Sigmoid colon (tissue), 7 donors: ENCODE data around the gene CABP4. TPM values are rescaled to one million over a fixed set of nuclear protein-coding genes. Genes with fewer than 3 reads are reported as not detected.
"Not testable (repeated sequence)": the region's sequence is repeated elsewhere in the genome, so short reads cannot be mapped to it uniquely, and the experiment has no call there.

Experiments
- DNase-seq: peaks from one replicate; pipeline ENCODE4 v3.0.0-alpha.2; 2019
- H3K27ac ChIP-seq, 4 donors: fragments of 200-600 bp; sonication (generic); one replicate each; pipeline ENCODE4 v1.5.1; 2016 to 2019; ENCODE audit warnings: mild to moderate bottlenecking in 1 of 4
- H3K27me3 ChIP-seq, 3 donors: fragments of 200-600 bp; sonication (generic); one replicate each; pipeline ENCODE4 v1.5.1; 2019; ENCODE audit warnings: mild to moderate bottlenecking in 1 of 3
- H3K36me3 ChIP-seq, 4 donors: fragments of 200-600 bp; sonication (generic); one replicate each; pipeline ENCODE4 v1.5.1; 2016 to 2019
- H3K4me1 ChIP-seq, 4 donors: fragments of 200-600 bp; sonication (generic); one replicate each; pipeline ENCODE4 v1.5.1; 2017 to 2019
- H3K4me3 ChIP-seq, 4 donors: fragments of 200-600 bp; sonication (generic); one replicate each; pipeline ENCODE4 v1.5.1; 2017 to 2019; ENCODE audit warnings: mild to moderate bottlenecking in 2 of 4, moderate library complexity in 1 of 4
- H3K9me3 ChIP-seq, 4 donors: fragments of 200-600 bp in 3 of 4; sonication (generic) in 3 of 4; one replicate each; pipeline versions ENCODE4 v1.5.1 to v1.6.1; 2013 to 2019
- CTCF ChIP-seq, 4 experiments: fragments of 450-650 bp in 3 of 4; fragments of 200-600 bp in 1 of 4; IDR thresholded peaks; one replicate each; pipeline ENCODE4 v1.5.1; 2016 to 2019; ENCODE audit warnings: antibody characterized with exemption in 4 of 4, mild to moderate bottlenecking in 3 of 4, moderate library complexity in 2 of 4
- EP300 ChIP-seq, 4 donors: sonication (generic); formaldehyde crosslinking; IDR thresholded peaks; one replicate each; pipeline ENCODE4 v1.6.1; 2017; ENCODE audit warnings: antibody characterized with exemption in 4 of 4
- POLR2A ChIP-seq, 2 donors: fragments of 450-650 bp; IDR thresholded peaks; one replicate each; pipeline ENCODE4 v1.6.1; 2016; ENCODE audit warnings: antibody characterized with exemption in 2 of 2, mild to moderate bottlenecking in 2 of 2, moderate library complexity in 2 of 2
- POLR2AphosphoS5 ChIP-seq, 4 donors: sonication (generic); formaldehyde crosslinking; IDR thresholded peaks; one replicate each; pipeline ENCODE4 v1.6.1; 2017; ENCODE audit warnings: antibody characterized with exemption in 4 of 4
- WGBS, 2 donors: extraction: QIAGEN DNeasy Blood & Tissue Kit; methylation state at CpG; one replicate each; pipeline ENCODE4 v1.1.7; 2013; 5-methylcytosine and 5-hydroxymethylcytosine counted together
- intact Hi-C: fragments of 100-400 bp; cut with DNase I; formaldehyde crosslinking; loops from one replicate; pipeline ENCODE4 v1.15.1; 2023
- polyA plus RNA-seq, 3 donors: library from polyadenylated mRNA; stranded (reverse); fragments of 200-250 nt; gene quantifications; one replicate each; pipeline ENCODE4 v1.2.3, GENCODE V29; 2013
- total RNA-seq, 4 donors: library from RNA; depleted of rRNA; stranded (reverse); fragments of >200 nt; gene quantifications; one replicate each; pipeline ENCODE4 v1.1.0, GENCODE V29; 2016
- donor health status: healthy with polysubstance abuse.
- donor health status: Bipolar disorder and iron deficiency.
- donor health status: healthy.

CABP4 gene
- total and polyA plus RNA-seq, 7 donors, result 0.41 to 1.5 (median 0.61) TPM; not detected in 1

DNA sequence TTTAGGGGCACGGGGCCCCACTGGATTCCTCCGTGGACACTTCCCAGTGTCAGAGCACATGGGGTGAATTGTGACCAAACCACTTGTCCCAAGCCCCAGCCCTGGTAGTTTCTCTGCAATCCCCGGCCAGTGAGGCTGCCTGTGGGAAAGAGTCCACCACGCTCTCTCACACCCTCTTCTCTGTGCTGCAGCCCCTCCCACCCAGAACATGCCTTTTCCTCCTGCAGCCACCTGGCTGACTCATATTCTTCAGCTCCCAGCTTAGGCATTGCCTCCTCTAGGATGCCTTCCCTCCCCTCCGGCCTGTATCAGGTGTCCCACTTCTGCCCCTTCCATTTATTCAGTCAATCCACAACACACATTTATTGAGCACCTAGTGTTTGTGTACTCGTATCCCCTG is 32.3 kb upstream of the CABP4 start:
- TF ChIP-seq POLR2AphosphoS5 (IDR thresholded peaks at IDR 0.05) (no peak), CTCF (IDR thresholded peaks at IDR 0.05) (no peak), POLR2A (IDR thresholded peaks at IDR 0.05) (no peak), EP300 (IDR thresholded peaks at IDR 0.05) (no peak)
- H3K36me3 ChIP-seq, result no peaks in the 10 kb centered on the region
- no peak for DNase-seq
- intact Hi-C loops, result no loop called here
- H3K27ac ChIP-seq, result no peak overlapping the region
- H3K9me3 ChIP-seq, result no peaks in the 10 kb centered on the region
- H3K4me1 ChIP-seq, result peaks cover 0 to 30% (median 23%) of the 10 kb centered on the region in 4 donors
- no peak overlapping the region for H3K4me3 ChIP-seq
- 54 to 64% methylated on average over 6 of the region's 6 CpGs for WGBS, 2 donors
- no peaks in the 10 kb centered on the region for H3K27me3 ChIP-seq

- TF ChIP-seq POLR2A (IDR thresholded peaks at IDR 0.05), result no peak
- no peak for TF ChIP-seq POLR2AphosphoS5 (IDR thresholded peaks at IDR 0.05)
- no peak overlapping the region for H3K27ac ChIP-seq
- H3K9me3 ChIP-seq, result no peaks in the 10 kb centered on the region
- DNase-seq, result no peak
- H3K4me1 ChIP-seq, result peaks cover 0 to 30% (median 24%) of the 10 kb centered on the region in 4 donors
- WGBS, 2 donors, result 94 to 95% methylated on average over 13 of the region's 13 CpGs
- H3K27me3 ChIP-seq, result no peaks in the 10 kb centered on the region
- H3K36me3 ChIP-seq, result no peaks in the 10 kb centered on the region
- H3K4me3 ChIP-seq, result no peak overlapping the region
- intact Hi-C loops, result no loop called here
Measured at GRCh38 chr11:67423466-67423865, 31.7 kb upstream of the CABP4 start.

- Histone ChIP-seq H3K4me1 (peaks cover 0 to 29% (median 28%) of the 10 kb centered on the region in 4 donors), H3K4me3 (no peak overlapping the region), H3K36me3 (no peaks in the 10 kb centered on the region), H3K27me3 (no peaks in the 10 kb centered on the region), H3K9me3 (no peaks in the 10 kb centered on the region), H3K27ac (no peak overlapping the region)
- intact Hi-C loops, result no loop called here
- DNase-seq, result no peak
- TF ChIP-seq CTCF (IDR thresholded peaks at IDR 0.05) (no peak), EP300 (IDR thresholded peaks at IDR 0.05) (no peak), POLR2A (IDR thresholded peaks at IDR 0.05) (no peak), POLR2AphosphoS5 (IDR thresholded peaks at IDR 0.05) (no peak)
- 88 to 91% methylated on average over 34 of the region's 34 CpGs for WGBS, 2 donors
Measured at GRCh38 chr11:67423891-67424613, 31.1 kb upstream of the CABP4 start.

- 59 to 75% methylated on average over 19 of the region's 19 CpGs for WGBS, 2 donors
- not testable (repeated sequence) for H3K27me3 ChIP-seq, DNase-seq, H3K9me3 ChIP-seq
- H3K36me3 ChIP-seq, result peaks cover 6 to 31% (median 12%) of the 10 kb centered on the region in 4 donors
- H3K27ac ChIP-seq, result peak overlapping the region; percentile 87 to 92 (median 90)
- H3K4me3 ChIP-seq, result peak overlapping the region; percentile 66 to 91 (median 72)
- H3K4me1 ChIP-seq, result peaks cover 0 to 19% (median 18%) of the 10 kb centered on the region in 4 donors
- intact Hi-C loops, result loop anchor here (5.0 kb wide), 1 partner anchor 80 kb away; the partner anchor contains the start of genes CDK2AP2 and PITPNM1
Measured at GRCh38 chr11:67427364-67427859, 27.7 kb upstream of the CABP4 start.

DNA sequence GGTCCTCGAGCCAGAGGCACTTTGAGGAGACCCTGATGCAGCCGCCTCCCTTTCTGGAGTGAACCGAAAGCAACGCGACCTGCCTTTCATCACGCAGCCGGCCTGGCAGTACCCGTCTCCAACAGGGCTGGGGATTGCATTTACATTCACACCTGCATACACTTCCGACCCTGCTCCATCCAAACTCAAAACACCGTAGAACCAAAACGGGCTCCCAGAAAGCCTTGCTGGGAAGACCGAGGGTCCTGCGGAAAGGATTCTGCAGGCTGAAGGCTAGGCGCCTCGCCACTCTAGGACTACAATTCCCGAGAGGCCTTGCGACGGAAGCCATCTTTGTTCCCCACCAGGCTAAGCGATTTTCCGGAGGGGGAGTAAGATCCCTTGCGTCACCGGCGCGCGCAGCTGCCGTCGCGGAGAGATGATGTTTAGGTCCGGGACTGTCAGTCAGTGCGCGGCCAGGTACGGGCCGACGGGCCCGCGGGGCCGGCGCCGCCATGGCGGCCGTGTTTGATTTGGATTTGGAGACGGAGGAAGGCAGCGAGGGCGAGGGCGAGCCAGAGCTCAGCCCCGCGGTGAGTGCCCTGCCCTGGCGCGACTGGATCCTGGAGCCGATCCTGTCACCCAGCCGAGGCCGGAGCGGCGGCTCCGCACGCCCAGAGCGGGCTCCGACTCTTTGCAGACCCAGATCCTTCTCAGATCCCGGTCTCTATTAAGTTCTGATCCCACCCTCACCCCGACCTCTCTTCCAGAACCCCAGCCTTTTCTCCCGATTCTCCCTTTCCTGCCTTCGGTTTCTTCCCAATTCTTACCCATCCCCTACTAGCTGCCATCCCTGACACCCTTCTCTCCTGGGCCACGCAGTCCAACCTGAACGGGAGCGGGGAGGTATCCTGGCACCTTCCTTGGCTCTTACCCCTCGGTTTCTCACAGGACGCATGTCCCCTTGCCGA is 26.8 kb upstream of the CABP4 start, which contains the start of gene RPS6KB2:
Gene RPS6KB2 (plus strand): TSS at position 443 of the 950 bp plus-strand sequence. CDS start 52 bp downstream, at position 495.
- Histone ChIP-seq H3K27ac (peak within 1 kb of the TSS; percentile 87 to 92 (median 90)), H3K9me3 (no peaks in the 10 kb centered on the region), H3K27me3 (no peaks in the 10 kb centered on the region), H3K36me3 (peaks cover 14 to 40% (median 21%) of the 10 kb centered on the region in 4 donors), H3K4me1 (peaks cover 0 to 19% (median 18%) of the 10 kb centered on the region in 4 donors), H3K4me3 (peak within 1 kb of the TSS; percentile 66 to 91 (median 72))
- TF ChIP-seq EP300 (IDR thresholded peaks at IDR 0.05) (peak in 1 of 4 donors; percentile 85), POLR2A (IDR thresholded peaks at IDR 0.05) (peak; percentile 93 to 94), CTCF (IDR thresholded peaks at IDR 0.05) (no peak), POLR2AphosphoS5 (IDR thresholded peaks at IDR 0.05) (peak; percentile 96 to 98 (median 97))
- 0% methylated on average over 68 of the region's 68 CpGs for WGBS, 2 donors
- DNase-seq, result peak; percentile 99
- intact Hi-C loops, result loop anchor here (1.0 to 5.0 kb wide), 3 partner anchors 15 to 79 kb away; partner anchors contain the start of genes CDK2AP2, CORO1B, PITPNM1 and TMEM134
